Esophagus muscularis mucosa (tissue), 4 donors: Measurements from ENCODE around the gene SLC39A11.

Experiments used
- CTCF ChIP-seq, 3 experiments: fragments of 200-600 bp in 2 of 3; fragments of 450-650 bp in 1 of 3; sonication (generic) in 2 of 3; IDR thresholded peaks; one replicate each; pipeline ENCODE4 v1.5.1; 2017 to 2019; ENCODE audit warnings: antibody characterized with exemption in 3 of 3, mild to moderate bottlenecking in 2 of 3, moderate library complexity in 1 of 3
- EP300 ChIP-seq: sonication (generic); formaldehyde crosslinking; IDR thresholded peaks from one replicate; pipeline ENCODE4 v1.6.1; 2017; ENCODE audit warnings: antibody characterized with exemption
- POLR2A ChIP-seq: fragments of 450-650 bp; IDR thresholded peaks from one replicate; pipeline ENCODE4 v1.6.1; 2017; ENCODE audit warnings: antibody characterized with exemption, moderate library complexity, mild to moderate bottlenecking, low read depth
- POLR2AphosphoS5 ChIP-seq, 2 donors: sonication (generic); formaldehyde crosslinking; IDR thresholded peaks; one replicate each; pipeline ENCODE4 v1.6.1; 2017; ENCODE audit warnings: antibody characterized with exemption in 2 of 2

- TF ChIP-seq POLR2A = no peak
- no peak for TF ChIP-seq EP300
- no peak for TF ChIP-seq CTCF (IDR thresholded peaks at IDR 0.05)
- no peak for TF ChIP-seq POLR2AphosphoS5 (IDR thresholded peaks at IDR 0.05)
Measured at GRCh38 chr17:72833128-72833765, 259.2 kb downstream of the SLC39A11 start.
